Stimulated activated CD4-positive, alpha-beta T cell treated with anti-CD3 and anti-CD28 coated beads, Interleukin-4, amount 100 ng/mL, for 48 hours (primary cell): Measurements from ENCODE around the gene TGFA.

ENCODE experiments used
- DNase-seq, 2 donors: peaks; one replicate each; pipeline ENCODE4 v3.0.0-alpha.2; 2020; ENCODE audit warnings: low read depth in 2 of 2

TGFA gene

DNA sequence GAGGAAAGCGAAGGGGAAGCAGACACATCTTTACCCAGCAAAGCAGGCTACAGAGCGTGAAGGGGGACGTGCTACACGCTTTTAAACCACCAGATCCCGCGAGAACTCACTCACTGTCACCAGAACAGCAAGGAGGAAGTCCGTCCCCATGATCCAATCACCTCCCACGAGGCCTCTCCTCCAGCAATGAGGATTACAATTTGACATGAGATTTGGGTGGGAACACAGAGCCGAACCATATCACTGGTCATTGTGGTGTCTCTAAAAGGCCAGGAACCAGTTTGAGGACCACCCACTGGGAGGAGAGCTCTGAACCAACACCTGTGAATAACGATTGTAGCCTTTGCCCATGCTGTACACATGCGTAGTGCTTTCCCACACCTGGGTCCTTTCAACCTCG is 135.1 kb downstream of the TGFA start:
- no peak for DNase-seq

DNA sequence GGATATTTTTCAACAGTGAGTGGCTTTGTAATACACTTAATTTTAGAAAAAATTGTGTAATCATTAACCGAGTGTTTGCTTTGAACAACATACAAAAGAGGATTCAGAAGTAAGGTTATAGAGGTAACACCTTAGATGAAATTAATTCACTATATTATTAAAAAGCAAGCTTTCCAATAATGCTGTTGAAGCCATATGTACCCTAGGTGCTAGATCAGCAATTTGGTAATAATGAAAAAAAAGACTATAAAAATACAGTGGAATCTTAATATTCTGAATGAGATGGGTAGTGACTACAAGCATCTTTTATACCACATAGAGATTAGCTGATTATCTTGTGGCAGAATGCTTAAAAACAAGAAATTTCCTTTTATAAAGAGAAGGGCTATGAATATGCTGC is 136.6 kb downstream of the TGFA start:
- no peak for DNase-seq

DNA sequence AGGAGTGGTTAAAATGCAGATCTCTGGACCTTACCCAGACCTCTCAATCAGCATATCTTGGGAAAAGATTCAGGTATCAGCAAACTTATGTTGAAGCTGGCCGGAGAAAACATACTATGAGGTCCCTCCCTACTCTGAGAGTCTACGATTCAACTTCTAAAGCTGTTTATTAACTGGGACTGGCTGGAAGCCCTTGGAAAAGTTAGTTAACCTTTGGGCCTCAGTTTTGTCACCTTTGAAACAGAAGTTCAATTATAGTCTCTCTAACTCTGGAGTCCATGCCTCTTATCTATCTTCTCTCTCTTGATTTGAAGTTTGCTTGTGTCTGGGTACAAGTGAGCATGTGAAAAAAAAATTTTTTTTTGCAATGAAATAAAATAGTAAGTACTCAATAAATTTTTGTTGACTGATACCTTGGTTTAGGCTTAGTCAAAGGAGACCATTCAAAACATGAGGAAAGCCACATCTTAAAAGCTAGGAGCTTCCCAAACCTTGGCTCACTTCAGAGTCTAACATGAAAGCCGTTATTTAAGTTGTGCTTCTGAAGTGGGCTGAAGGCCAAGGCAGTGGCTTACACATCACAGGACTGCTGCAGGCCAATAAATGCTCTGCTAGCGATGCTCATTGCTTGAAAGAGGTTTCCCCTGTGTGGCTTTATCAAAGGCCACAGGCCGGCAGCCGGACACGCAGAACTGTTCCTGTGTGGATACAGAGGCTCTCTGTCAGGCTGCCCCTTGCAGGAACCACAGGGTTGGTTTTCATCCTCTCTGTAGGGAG is 141.1 kb downstream of the TGFA start:
- no peak for DNase-seq

DNA sequence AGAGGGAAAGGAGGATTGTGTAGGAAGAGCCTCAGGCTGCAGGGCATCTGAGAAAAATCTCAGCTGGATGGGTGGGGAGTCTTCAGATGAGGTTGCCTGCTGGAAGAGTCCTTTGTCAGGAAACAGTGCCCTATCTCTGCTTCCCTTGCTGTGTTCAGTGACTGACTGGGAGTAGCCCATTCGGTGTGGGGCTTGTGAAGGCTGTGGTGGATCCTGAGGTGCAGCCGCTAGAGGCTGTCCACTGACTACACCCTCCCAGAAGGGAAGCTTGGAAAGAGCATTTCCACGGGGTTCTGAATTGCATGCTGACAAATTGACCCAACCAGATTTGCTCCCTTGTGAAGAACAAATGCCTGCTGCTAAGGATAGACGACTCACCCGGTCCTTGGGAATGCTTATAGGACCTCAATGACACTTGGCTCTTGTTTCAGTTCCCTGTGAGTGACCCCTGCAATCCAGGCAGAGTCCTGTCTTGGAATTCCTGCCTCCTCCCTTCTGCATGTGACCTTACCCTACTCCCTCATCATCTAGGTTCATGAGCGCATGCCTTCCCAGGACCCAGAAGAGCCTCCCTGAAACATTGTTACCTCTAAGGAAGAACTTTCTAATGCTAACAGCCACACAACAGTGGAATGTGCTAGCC is 142.0 kb downstream of the TGFA start:
- DNase-seq, result no peak

DNA sequence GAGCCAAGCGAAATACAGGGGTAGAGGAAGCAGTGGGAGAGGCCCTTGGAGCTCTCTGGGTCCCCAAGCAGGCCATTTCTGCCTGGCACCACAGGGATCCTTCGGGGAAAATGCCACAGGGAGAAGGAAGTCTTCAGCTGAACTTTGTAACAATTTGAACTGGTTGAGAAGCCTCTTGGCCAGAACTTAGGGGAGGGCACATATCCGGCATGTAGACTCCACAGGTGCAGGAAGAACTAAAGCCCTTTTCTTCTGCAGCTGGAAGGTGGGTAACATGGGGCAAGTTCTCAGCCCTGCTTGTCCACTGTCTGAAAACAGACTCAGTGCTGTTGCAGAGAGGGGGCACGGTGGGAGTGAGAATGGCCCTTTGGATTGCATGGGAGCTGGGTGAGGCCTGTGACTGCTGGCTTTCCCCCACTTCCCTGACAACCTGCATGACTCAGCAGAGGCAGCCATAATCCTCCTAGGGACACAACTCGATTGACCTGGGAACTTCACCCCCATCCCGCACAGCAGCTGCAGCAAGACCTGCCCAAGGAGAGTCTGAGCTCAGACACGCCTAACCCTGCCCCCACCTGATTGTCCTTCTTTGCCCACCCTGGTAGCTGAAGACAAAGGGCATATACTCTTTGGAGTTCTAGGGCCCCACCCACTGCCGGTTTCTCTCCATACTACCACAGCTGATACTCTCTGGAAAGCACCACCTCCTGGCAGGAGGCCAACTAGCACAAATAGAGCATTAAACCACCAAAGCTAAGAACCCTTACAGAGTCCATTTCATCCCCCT is 150.2 kb downstream of the TGFA start:
- DNase-seq, result no peak

DNA sequence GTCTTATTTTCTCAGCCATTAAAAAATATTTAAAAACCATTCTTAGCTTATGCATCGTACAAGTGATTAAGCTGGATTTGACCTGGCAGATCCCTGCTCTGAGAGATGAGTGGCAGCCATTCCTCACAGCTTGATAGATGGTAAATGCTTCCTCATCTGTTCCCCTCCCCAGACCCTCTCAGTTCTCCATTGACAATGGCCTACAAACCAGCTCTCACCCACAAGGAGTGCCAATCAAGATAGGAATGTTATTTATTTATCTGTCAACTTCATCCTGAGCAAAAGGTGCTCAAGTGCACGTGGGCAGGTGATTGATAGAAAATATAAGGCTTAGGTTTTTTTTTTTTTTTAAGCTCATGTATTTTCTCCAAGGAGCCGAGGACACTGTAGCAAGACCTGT is 153.1 kb downstream of the TGFA start:
- no peak for DNase-seq

DNA sequence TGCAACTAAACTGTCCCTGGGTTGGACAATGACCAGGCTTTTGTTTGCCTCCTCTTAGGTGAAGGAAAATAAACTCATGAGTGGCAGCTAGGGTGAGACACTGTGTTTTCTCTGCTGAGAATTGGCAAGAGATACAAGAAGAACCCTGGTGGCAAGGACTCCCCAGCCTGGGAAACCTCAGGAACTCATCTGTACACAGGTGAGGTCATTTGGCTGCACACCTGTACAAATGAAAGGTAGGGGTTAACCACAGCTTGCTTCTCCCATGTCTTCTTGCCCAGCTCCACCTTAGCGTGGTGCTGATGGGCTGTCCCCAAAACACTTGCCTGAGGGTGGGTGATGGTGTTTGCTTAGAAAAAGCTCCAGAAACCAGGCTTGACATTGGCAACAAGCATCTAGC is 154.6 kb downstream of the TGFA start:
- DNase-seq, result no peak
